ENCODE measurements around the gene RBM28. TPM values are rescaled to one million over a fixed set of nuclear protein-coding genes. Genes with fewer than 3 reads are reported as not detected.

The RBM28 gene
- total RNA-seq, 2 experiments from 2014 or later, result 80.2 to 81.8 TPM

- H3K27me3 Mint-ChIP-seq, result no peaks in the 10 kb centered on the region
- DNase-seq, result no peak
- H3K4me1 Mint-ChIP-seq, result no peaks in the 10 kb centered on the region
- no peaks in the 10 kb centered on the region for H3K9me3 Mint-ChIP-seq
- H3K4me3 Mint-ChIP-seq, result no peak overlapping the region
- no peak overlapping the region for H3K27ac Mint-ChIP-seq
- H3K36me3 Mint-ChIP-seq, result no peaks in the 10 kb centered on the region
These were observed 90.0 kb downstream of the RBM28 start for GRCh38 chr7:128253701-128254100.

DNA sequence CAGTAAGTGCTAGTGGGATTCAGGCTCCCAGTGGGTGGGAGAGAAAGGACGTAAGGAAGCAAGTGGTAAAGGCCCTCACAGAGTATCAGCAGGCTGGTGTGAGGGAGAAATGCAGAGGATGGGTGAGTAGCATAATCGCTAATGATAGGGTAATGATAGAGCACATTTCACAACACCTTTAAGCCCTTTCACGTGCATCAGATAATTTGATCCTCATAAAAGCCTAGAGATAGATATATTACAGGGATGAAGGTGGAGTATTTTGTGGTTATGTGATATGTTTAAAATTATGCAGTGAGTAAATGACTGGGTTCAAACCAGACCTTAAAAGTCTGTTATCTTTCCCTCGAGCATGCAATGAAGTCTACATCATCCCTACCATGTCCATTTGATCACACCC lies 92.4 kb downstream of the RBM28 start:
- Mint-ChIP-seq H3K27me3 (no peaks in the 10 kb centered on the region), H3K4me3 (no peak overlapping the region), H3K4me1 (no peaks in the 10 kb centered on the region), H3K9me3 (no peaks in the 10 kb centered on the region), H3K36me3 (no peaks in the 10 kb centered on the region), H3K27ac (no peak overlapping the region)
- DNase-seq, result no peak

Other genes with a start within 250 kb of the RBM28 start
- not detected for gene LEP, start 102.6 kb downstream of the RBM28 start, total RNA-seq
- gene PRRT4, start 17.8 kb upstream of the RBM28 start, total RNA-seq, result under 1 TPM; 0.18 to 0.27 TPM
- gene IMPDH1, start 66.1 kb upstream of the RBM28 start, total RNA-seq, result 10 to 100 TPM; 71.0 to 73.9 TPM
- 10 to 100 TPM; 72.3 to 72.8 TPM for gene HILPDA, start 112.0 kb upstream of the RBM28 start, total RNA-seq
- 10 to 100 TPM; 57.3 to 59.8 TPM for gene METTL2B, start 132.8 kb upstream of the RBM28 start, total RNA-seq